ENCODE data around the gene NLGN1. TPM values are rescaled to one million over a fixed set of nuclear protein-coding genes. Genes with fewer than 3 reads are reported as not detected.

The NLGN1 gene
- total RNA-seq, 2 donors from 2014 or later: not detected

DNA sequence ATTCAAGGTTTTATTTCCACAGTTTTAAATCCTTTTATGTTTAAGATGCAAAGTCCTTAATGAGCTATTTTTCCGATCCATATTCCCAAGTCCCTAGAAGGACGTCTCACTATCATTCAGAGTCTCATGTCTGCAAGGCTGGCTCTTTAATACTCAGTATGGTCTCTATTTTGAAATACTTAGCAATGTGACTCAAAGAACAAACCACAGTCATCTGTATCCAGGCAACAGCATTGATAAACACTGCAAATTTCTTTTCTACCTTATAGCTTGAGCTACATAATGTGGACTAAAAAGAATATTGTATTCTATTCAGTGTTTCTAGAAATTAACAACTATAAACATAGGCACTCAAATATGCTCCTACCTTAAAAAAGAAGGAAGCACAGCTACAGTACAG, 873.3 kb downstream of the NLGN1 start:
- H3K9me3 Mint-ChIP-seq: peaks cover 13% of the 10 kb centered on the region
- H3K4me3 Mint-ChIP-seq: no peak overlapping the region
- H3K27me3 Mint-ChIP-seq: no peaks in the 10 kb centered on the region
- H3K36me3 Mint-ChIP-seq (ENCODE audit: low read depth): no peaks in the 10 kb centered on the region
- H3K4me1 Mint-ChIP-seq: no peaks in the 10 kb centered on the region
- no peak for ATAC-seq (replicated peaks)
- no peak overlapping the region for H3K27ac Mint-ChIP-seq

DNA sequence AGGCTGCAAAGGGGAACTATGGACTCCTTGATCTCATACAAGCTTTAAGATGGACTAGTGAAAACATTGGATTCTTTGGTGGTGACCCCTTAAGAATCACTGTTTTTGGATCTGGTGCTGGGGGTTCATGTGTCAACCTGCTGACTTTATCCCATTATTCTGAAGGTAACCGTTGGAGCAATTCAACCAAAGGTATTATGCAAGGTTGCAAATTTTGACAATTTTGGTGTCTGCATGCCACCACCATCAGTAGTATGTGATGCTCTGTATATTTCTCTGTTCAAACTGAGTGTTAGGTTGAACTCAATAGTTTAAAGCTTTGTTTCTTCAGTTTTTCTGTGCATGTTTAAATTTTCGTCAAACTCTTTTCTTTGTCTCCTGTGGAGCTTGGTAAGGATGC, 877.8 kb downstream of the NLGN1 start:
- Mint-ChIP-seq H3K4me3 (no peak overlapping the region), H3K27me3 (no peaks in the 10 kb centered on the region), H3K9me3 (peaks cover 9% of the 10 kb centered on the region), H3K36me3 (ENCODE audit: low read depth) (no peaks in the 10 kb centered on the region), H3K4me1 (no peaks in the 10 kb centered on the region), H3K27ac (no peak overlapping the region)
- no peak for ATAC-seq (replicated peaks)

DNA sequence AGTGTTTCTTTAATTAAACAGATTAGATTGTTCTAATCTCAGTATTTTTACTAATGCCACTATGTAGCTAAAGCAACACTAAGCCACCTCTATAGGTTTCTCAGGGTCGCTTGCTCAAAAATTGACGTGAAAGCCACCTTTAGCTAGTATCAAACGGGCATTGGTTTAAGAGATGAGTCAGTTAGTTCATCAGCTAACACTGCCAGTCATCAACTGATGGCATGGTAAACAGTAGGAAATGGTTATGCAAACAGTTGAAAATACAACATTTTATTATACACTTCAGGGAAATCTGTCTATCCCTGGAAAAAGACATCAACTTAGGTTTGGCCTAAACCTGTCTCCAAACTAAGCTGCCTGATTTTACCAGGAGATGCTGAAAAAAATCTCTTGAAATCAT, 879.3 kb downstream of the NLGN1 start:
- H3K27ac Mint-ChIP-seq: no peak overlapping the region
- H3K4me3 Mint-ChIP-seq: no peak overlapping the region

GRCh38 chr3:174278094-174278493, 880.5 kb downstream of the NLGN1 start:
- Mint-ChIP-seq H3K27me3 (no peaks in the 10 kb centered on the region), H3K27ac (no peak overlapping the region), H3K36me3 (ENCODE audit: low read depth) (no peaks in the 10 kb centered on the region), H3K4me1 (no peaks in the 10 kb centered on the region), H3K9me3 (peaks cover 7% of the 10 kb centered on the region), H3K4me3 (no peak overlapping the region)
- ATAC-seq (replicated peaks): no peak

More for the DNA sequence above, 879.3 kb downstream of the NLGN1 start:
- peaks cover 12% of the 10 kb centered on the region for H3K9me3 Mint-ChIP-seq
- no peaks in the 10 kb centered on the region for H3K27me3 Mint-ChIP-seq
- no peaks in the 10 kb centered on the region for H3K4me1 Mint-ChIP-seq
- ATAC-seq (replicated peaks): no peak
- no peaks in the 10 kb centered on the region for H3K36me3 Mint-ChIP-seq (ENCODE audit: low read depth)

DNA sequence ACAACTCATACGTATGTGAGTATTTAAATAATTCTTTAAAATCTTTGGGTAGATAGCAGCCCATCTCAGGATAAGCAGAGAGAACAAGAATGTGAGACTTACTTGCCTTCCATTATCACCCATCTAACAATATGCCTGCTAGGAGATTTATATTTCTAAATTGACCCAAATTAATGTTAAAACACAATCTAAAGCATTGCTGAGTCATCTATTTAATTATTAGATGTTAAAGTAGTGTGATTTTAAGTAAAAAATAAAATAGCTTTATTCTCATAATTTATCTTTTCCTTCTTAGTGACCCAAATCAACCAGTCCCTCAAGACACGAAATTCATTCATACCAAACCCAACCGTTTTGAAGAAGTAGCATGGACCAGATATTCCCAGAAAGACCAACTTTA, 882.6 kb downstream of the NLGN1 start:
- Mint-ChIP-seq H3K4me3 (no peak overlapping the region), H3K27ac (no peak overlapping the region), H3K36me3 (ENCODE audit: low read depth) (no peaks in the 10 kb centered on the region), H3K9me3 (peaks cover 3% of the 10 kb centered on the region), H3K4me1 (no peaks in the 10 kb centered on the region), H3K27me3 (no peaks in the 10 kb centered on the region)
- ATAC-seq (replicated peaks): no peak

DNA sequence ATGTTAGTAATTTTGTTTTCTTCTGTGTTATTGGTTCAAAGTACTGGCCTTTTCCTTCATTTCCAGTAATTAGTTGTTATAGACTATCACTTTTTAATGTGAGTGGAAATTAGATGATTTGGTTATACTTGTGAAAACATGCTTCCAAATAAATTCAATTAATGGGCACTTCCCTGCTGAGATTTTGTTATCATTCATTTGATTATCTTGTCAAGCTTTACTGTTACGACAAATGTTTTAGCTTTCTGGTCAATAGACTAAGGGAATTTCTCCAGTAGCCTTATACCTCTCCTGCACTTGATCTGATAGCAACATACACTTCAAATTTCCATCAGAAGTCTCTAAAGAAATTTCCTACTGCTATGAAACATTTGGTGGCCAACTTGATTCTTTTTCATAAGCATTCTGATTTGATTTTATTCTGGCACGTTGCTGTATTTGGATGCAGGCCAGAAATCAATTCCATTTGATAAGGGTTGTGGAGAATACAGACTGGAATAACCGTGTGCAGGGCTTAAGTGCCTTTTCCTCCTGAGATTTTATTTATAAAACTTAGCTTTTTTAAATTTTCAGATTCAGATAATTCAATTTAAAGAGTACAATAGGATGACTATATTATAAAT, 887.8 kb downstream of the NLGN1 start:
- Mint-ChIP-seq H3K9me3 (peaks cover 7% of the 10 kb centered on the region), H3K27me3 (no peaks in the 10 kb centered on the region), H3K36me3 (ENCODE audit: low read depth) (no peaks in the 10 kb centered on the region), H3K4me1 (no peaks in the 10 kb centered on the region), H3K4me3 (no peak overlapping the region), H3K27ac (no peak overlapping the region)
- no peak for ATAC-seq (replicated peaks)

- no peaks in the 10 kb centered on the region for H3K27me3 Mint-ChIP-seq
Measured at GRCh38 chr3:174287705-174288104, 890.2 kb downstream of the NLGN1 start.

GRCh38 chr3:174294616-174295015, 897.1 kb downstream of the NLGN1 start:
- H3K36me3 Mint-ChIP-seq (ENCODE audit: low read depth): no peaks in the 10 kb centered on the region
- H3K27me3 Mint-ChIP-seq: no peaks in the 10 kb centered on the region
- no peak overlapping the region for H3K27ac Mint-ChIP-seq
- H3K4me3 Mint-ChIP-seq: no peak overlapping the region
- ATAC-seq (replicated peaks): no peak
- no peaks in the 10 kb centered on the region for H3K4me1 Mint-ChIP-seq
- H3K9me3 Mint-ChIP-seq: peaks cover 25% of the 10 kb centered on the region

More at GRCh38 chr3:174287705-174288104, 890.2 kb downstream of the NLGN1 start:
- ATAC-seq (replicated peaks): no peak
- Mint-ChIP-seq H3K9me3 (peaks cover 4% of the 10 kb centered on the region), H3K36me3 (ENCODE audit: low read depth) (no peaks in the 10 kb centered on the region), H3K4me3 (no peak overlapping the region), H3K27ac (no peak overlapping the region), H3K4me1 (no peaks in the 10 kb centered on the region)

GRCh38 chr3:174295306-174296092, 898.0 kb downstream of the NLGN1 start:
- Mint-ChIP-seq H3K36me3 (ENCODE audit: low read depth) (no peaks in the 10 kb centered on the region), H3K27ac (no peak overlapping the region)

DNA sequence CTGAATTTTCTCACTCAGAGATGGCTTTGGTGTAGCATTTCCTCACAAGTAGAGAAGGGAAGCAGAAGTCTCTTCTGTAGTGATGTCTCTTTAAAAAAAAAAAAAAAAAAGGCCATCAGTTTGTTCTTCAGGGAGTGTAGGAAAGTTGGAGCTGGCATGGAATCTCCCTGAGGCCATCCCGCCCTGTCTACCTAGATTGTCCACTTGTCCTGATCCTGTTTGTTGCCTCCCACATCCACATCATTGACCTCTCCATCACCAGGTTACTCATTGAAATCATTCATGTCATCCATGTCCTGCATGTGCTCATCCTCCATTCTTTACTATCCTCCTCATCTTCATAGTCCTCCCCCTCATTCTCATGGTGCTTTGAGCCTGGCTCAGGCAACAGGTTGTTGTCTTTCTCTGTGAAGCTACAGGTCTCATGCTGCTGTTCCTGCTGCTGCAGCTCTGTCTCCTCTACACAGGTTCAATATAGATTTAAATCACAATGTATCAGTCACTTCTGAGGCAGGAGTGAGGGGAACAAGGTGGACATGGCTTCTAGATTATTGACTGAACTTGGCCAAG, 905.3 kb downstream of the NLGN1 start:
- no peak for ATAC-seq (replicated peaks)
- no peaks in the 10 kb centered on the region for H3K27me3 Mint-ChIP-seq
- no peaks in the 10 kb centered on the region for H3K36me3 Mint-ChIP-seq (ENCODE audit: low read depth)
- H3K9me3 Mint-ChIP-seq: peaks cover 13% of the 10 kb centered on the region
- H3K4me3 Mint-ChIP-seq: no peak overlapping the region
- no peaks in the 10 kb centered on the region for H3K4me1 Mint-ChIP-seq
- no peak overlapping the region for H3K27ac Mint-ChIP-seq

More at GRCh38 chr3:174295306-174296092, 898.0 kb downstream of the NLGN1 start:
- Mint-ChIP-seq H3K27me3 (no peaks in the 10 kb centered on the region), H3K4me1 (no peaks in the 10 kb centered on the region), H3K9me3 (peaks cover 25% of the 10 kb centered on the region), H3K4me3 (no peak overlapping the region)
- no peak for ATAC-seq (replicated peaks)

DNA sequence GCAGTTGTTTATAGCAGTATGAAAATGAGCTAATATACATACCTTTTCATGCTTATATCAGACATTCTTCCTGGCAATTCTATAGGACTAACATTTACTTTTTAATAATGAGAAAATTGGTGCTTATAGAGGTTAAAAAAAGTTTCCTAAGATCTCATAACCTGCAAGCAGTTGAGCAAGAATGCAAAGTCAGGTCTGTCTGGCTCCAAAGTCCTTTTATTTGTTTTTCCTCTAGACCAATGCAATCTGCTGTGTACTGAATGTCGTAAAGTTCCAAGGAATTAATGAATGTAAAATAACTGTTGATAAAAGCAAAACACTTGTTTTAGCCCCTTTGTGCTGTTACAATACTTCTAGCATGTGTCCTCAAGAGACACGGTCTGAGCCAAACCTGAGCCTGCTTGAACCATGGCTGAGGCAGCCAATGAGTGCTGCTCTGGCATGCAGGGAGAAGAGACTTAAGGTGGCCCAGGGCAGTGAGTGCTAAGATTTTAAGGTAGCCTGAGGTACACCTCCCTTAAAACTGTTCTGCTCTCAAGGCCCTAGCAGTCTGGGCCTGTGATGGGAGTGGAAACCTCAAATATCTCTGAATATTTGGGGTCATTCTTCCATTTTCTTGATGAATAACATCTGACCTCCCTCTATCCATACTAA, 906.5 kb downstream of the NLGN1 start:
- Mint-ChIP-seq H3K36me3 (ENCODE audit: low read depth) (no peaks in the 10 kb centered on the region), H3K4me1 (no peaks in the 10 kb centered on the region), H3K27me3 (no peaks in the 10 kb centered on the region), H3K4me3 (no peak overlapping the region), H3K27ac (no peak overlapping the region), H3K9me3 (peaks cover 15% of the 10 kb centered on the region)
- ATAC-seq (replicated peaks): no peak

- Mint-ChIP-seq H3K27me3 (no peaks in the 10 kb centered on the region), H3K4me3 (no peak overlapping the region), H3K27ac (no peak overlapping the region), H3K36me3 (ENCODE audit: low read depth) (no peaks in the 10 kb centered on the region), H3K9me3 (peaks cover 8% of the 10 kb centered on the region), H3K4me1 (no peaks in the 10 kb centered on the region)
- ATAC-seq (replicated peaks): no peak
Measured at GRCh38 chr3:174308736-174309135, 911.2 kb downstream of the NLGN1 start.

GRCh38 chr3:174310475-174310983, 913.0 kb downstream of the NLGN1 start:
- H3K36me3 Mint-ChIP-seq (ENCODE audit: low read depth): no peaks in the 10 kb centered on the region
- H3K4me1 Mint-ChIP-seq: no peaks in the 10 kb centered on the region
- H3K9me3 Mint-ChIP-seq: peaks cover 8% of the 10 kb centered on the region
- no peak overlapping the region for H3K27ac Mint-ChIP-seq
- ATAC-seq (replicated peaks): no peak
- H3K27me3 Mint-ChIP-seq: no peaks in the 10 kb centered on the region
- H3K4me3 Mint-ChIP-seq: no peak overlapping the region

- Mint-ChIP-seq H3K4me1 (no peaks in the 10 kb centered on the region), H3K9me3 (peaks cover 10% of the 10 kb centered on the region), H3K36me3 (ENCODE audit: low read depth) (no peaks in the 10 kb centered on the region), H3K27me3 (no peaks in the 10 kb centered on the region), H3K4me3 (no peak overlapping the region), H3K27ac (no peak overlapping the region)
- ATAC-seq (replicated peaks): no peak
Measured at GRCh38 chr3:174315225-174315624, 917.7 kb downstream of the NLGN1 start.

Measured in activated T-helper 17 cell treated with anti-CD3 and anti-CD28 coated beads, Interleukin-2, amount 50 U/mL, for 72 hours (primary cell).